GM06990 (cell line): ENCODE results near the gene THOC7.

Experiments used
- DNase-seq: peaks from one replicate; pipeline ENCODE4 v3.0.0-alpha.2; 2011; ENCODE audit not compliant: insufficient read length; ENCODE audit errors: extremely low read depth
- H3K27me3 ChIP-seq: replicated peaks from 2 replicates; pipeline ENCODE4 v1.6.0; 2011; ENCODE audit warnings: low read length; ENCODE audit not compliant: control insufficient read depth, insufficient read depth
- H3K36me3 ChIP-seq: 2 replicates; pipeline ENCODE4 v1.5.1; 2011; ENCODE audit warnings: low read length; ENCODE audit not compliant: control insufficient read depth, insufficient read depth
- H3K4me3 ChIP-seq: replicated peaks from 2 replicates; pipeline ENCODE4 v1.5.1; 2011; ENCODE audit warnings: low read depth, mild to moderate bottlenecking, control low read depth, low read length
- CTCF ChIP-seq: IDR thresholded peaks from 2 replicates; pipeline ENCODE4 v1.5.1; 2011; ENCODE audit warnings: low read length, control low read depth, mild to moderate bottlenecking, inconsistent platforms; ENCODE audit not compliant: insufficient read depth, poor library complexity, severe bottlenecking

The THOC7 gene

GRCh38 chr3:63910001-63910400, 46.4 kb upstream of the THOC7 start:
- TF ChIP-seq CTCF = no peak
- Histone ChIP-seq H3K36me3 (no peaks in the 10 kb centered on the region; the same call in none of the 2 replicates), H3K27me3 (no peaks in the 10 kb centered on the region), H3K4me3 (no peak overlapping the region)
- no peak for DNase-seq

GRCh38 chr3:63909431-63909830, 45.8 kb upstream of the THOC7 start:
- no peaks in the 10 kb centered on the region for H3K27me3 ChIP-seq
- no peak for DNase-seq

GRCh38 chr3:63908776-63909175, 45.2 kb upstream of the THOC7 start:
- H3K36me3 ChIP-seq = no peaks in the 10 kb centered on the region; the same call in 1 of the 2 replicates
- TF ChIP-seq CTCF = no peak
- H3K27me3 ChIP-seq = no peaks in the 10 kb centered on the region
- no peak for DNase-seq
- no peak overlapping the region for H3K4me3 ChIP-seq

More at GRCh38 chr3:63909431-63909830, 45.8 kb upstream of the THOC7 start:
- Histone ChIP-seq H3K4me3 (no peak overlapping the region), H3K36me3 (no peaks in the 10 kb centered on the region; the same call in 1 of the 2 replicates)
- no peak for TF ChIP-seq CTCF

GRCh38 chr3:63908081-63908736, 44.6 kb upstream of the THOC7 start:
- no peak for TF ChIP-seq CTCF
- Histone ChIP-seq H3K4me3 (no peak overlapping the region), H3K27me3 (no peaks in the 10 kb centered on the region), H3K36me3 (no peaks in the 10 kb centered on the region; the same call in 1 of the 2 replicates)
- no peak for DNase-seq

- TF ChIP-seq CTCF = no peak
- H3K4me3 ChIP-seq = no peak overlapping the region
Measured at GRCh38 chr3:63905731-63906620, 42.4 kb upstream of the THOC7 start.

More at GRCh38 chr3:63905731-63906620, 42.4 kb upstream of the THOC7 start:
- Histone ChIP-seq H3K27me3 (no peaks in the 10 kb centered on the region), H3K36me3 (no peaks in the 10 kb centered on the region; the same call in 1 of the 2 replicates)
- no peak for DNase-seq
